Uterus (tissue), 2 donors: ENCODE measurements around the gene IL17RD.

Experiments
- POLR2A ChIP-seq, 2 donors: fragments of 450-650 bp; IDR thresholded peaks; one replicate each; pipeline ENCODE4 v1.6.1; 2016; ENCODE audit warnings: antibody characterized with exemption in 2 of 2, mild to moderate bottlenecking in 1 of 2, moderate library complexity in 1 of 2
- TF ChIP-seq, protein P1 (sequence below), 4 experiments: fragments of 200-600 bp in 2 of 4; fragments of 450-650 bp in 2 of 4; sonication (generic) in 2 of 4; IDR thresholded peaks; one replicate each; pipeline ENCODE4 v1.5.1; 2016 to 2019; ENCODE audit warnings: antibody characterized with exemption in 4 of 4, mild to moderate bottlenecking in 2 of 4, moderate library complexity in 1 of 4

DNA sequence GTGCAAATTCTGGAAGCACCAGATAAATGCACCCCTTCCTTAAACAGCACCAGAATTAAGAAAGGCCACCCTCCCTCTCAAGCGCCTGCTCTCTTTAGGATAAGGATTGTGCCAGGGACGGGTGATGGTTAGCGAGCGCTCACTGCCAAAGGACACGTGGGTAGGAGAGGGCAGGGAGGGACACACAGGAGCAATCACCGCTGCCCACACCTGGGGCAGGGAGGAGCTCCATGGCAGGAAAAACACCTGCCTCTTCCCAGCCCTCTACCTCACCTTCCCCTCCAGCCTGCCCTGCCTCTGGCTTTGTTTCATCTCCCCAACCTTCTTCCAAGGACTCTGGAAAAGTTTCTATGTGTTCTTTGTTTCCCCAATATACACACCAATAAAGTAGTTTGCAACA is 112.0 kb downstream of the IL17RD start:
- TF ChIP-seq POLR2A (IDR thresholded peaks at IDR 0.05): no peak
- TF ChIP-seq, protein P1, sequence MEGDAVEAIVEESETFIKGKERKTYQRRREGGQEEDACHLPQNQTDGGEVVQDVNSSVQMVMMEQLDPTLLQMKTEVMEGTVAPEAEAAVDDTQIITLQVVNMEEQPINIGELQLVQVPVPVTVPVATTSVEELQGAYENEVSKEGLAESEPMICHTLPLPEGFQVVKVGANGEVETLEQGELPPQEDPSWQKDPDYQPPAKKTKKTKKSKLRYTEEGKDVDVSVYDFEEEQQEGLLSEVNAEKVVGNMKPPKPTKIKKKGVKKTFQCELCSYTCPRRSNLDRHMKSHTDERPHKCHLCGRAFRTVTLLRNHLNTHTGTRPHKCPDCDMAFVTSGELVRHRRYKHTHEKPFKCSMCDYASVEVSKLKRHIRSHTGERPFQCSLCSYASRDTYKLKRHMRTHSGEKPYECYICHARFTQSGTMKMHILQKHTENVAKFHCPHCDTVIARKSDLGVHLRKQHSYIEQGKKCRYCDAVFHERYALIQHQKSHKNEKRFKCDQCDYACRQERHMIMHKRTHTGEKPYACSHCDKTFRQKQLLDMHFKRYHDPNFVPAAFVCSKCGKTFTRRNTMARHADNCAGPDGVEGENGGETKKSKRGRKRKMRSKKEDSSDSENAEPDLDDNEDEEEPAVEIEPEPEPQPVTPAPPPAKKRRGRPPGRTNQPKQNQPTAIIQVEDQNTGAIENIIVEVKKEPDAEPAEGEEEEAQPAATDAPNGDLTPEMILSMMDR (IDR thresholded peaks at IDR 0.05): no peak
